NCI-H226 (cell line): Measurements from ENCODE around the gene HLA-G.
A peak's percentile ranks its signal among the peaks of the same experiment; 100 is the strongest.

Source experiments
- DNase-seq: peaks from one replicate; pipeline ENCODE4 v3.0.0-alpha.2; 2015

Gene HLA-G

DNA sequence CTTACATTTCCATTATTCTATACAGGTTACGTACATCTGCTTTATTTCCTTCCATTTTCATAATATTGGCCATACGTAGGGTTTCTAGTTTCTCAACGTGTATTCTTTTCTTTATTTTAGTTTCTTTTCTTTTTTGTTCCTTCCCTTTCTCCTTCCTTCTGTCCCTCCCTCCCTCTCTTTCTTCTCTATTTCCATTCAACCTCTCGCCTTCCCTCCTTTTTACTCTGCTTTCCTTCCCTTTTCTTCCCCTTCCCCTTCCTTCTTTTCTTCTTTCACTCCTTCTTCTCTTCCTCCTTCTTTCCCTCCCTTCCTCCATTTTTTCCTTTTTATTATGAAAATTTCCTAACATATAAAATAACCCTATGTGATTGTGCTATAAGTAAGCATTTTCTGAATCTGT is 8.7 kb upstream of the HLA-G start:
- DNase-seq, result no peak

DNA sequence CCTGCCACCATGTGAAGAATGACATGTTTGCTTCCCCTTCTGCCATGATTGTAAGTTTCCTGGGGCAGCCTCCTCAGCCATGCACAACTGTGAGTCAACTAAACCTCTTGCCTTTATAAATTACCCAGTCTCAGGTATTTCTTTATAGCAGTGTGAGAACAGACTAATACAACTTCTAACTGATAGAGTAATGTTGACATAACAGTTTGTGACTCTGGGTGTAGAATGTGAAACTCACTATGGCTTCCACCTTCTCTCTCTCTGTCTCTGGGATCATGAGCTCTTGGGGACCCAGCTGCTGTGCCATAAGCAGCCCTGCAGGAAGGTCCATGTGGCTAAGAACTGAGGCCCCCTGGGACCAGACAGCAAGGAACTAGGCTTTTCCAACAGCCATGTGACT is 3.5 kb upstream of the HLA-G start:
- no peak for DNase-seq

DNA sequence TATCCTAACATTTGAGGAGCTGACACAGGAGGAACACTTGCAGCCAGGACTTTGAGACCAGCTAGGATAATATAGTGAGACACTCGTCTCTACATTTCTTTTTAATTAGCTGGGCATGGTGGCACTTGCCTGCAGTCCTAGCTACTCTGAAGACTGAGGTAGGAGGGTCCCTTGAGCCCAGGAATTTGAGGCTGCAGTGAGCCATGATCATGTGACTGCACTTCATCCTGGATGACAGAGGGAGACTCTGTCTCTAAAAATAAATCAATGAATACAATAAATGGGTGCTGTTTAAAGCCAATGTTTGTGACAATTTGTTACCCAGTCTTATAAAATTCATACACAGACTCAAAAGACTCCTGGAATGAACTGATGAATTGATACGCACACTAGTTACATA is 1.8 kb upstream of the HLA-G start:
- DNase-seq, result no peak

DNA sequence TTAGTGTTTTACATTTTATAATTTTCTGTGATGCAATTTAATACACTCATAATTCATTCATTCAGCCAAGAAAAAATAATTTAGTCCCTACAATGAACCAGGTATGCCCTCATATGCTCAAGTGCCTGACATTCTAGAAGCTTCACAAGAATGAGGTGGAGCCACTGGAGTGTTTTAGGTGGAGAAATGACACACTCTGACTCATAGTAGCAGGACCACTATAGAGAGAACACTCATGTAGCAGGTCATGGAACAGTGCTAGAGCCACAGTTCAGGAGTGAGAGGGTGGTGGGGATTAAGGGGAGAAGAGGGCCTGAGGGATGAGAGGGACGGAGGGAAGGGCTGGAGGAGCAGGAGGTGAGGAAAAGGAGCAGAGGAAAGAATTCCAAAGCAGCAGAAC is 1.4 kb upstream of the HLA-G start:
- peak; percentile 23 for DNase-seq

DNA sequence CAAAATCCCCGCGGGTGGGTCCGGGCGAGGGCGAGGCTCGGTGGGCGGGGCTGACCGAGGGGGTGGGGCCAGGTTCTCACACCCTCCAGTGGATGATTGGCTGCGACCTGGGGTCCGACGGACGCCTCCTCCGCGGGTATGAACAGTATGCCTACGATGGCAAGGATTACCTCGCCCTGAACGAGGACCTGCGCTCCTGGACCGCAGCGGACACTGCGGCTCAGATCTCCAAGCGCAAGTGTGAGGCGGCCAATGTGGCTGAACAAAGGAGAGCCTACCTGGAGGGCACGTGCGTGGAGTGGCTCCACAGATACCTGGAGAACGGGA is 809 bp downstream of the HLA-G start:
- no peak for DNase-seq

DNA sequence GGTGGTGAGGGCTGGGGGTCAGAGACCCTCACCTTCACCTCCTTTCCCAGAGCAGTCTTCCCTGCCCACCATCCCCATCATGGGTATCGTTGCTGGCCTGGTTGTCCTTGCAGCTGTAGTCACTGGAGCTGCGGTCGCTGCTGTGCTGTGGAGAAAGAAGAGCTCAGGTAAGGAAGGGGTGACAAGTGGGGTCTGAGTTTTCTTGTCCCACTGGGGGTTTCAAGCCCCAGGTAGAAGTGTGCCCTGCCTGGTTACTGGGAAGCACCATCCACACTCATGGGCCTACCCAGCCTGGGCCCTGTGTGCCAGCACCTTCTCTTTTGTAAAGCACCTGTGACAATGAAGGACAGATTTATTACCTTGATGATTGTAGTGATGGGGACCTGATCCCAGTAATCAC is 2.1 kb downstream of the HLA-G start:
- DNase-seq, result no peak

DNA sequence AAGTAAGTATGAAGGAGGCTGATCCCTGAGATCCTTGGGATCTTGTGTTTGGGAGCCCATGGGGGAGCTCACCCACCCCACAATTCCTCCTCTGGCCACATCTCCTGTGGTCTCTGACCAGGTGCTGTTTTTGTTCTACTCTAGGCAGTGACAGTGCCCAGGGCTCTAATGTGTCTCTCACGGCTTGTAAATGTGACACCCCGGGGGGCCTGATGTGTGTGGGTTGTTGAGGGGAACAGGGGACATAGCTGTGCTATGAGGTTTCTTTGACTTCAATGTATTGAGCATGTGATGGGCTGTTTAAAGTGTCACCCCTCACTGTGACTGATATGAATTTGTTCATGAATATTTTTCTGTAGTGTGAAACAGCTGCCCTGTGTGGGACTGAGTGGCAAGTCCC is 2.8 kb downstream of the HLA-G start:
- DNase-seq, result no peak

DNA sequence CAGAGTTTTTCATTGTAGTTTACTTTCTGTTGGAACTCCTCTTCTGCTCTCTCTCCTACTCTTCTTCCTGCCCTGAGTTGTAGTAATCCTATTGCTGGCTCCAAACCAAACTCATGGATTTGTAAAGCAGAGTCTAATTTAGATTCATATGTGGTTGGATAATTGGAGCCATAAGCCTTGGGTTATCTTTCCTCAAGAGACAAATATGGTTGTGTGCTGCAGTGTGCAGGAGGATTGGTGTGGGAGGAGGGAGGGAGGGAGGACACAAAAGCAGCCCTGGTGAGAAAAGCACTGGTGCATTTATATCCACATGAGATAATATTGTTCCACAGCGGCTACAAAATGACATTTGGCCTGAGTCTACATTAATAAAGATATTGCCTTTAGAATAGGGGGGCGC is 4.2 kb downstream of the HLA-G start:
- no peak for DNase-seq

DNA sequence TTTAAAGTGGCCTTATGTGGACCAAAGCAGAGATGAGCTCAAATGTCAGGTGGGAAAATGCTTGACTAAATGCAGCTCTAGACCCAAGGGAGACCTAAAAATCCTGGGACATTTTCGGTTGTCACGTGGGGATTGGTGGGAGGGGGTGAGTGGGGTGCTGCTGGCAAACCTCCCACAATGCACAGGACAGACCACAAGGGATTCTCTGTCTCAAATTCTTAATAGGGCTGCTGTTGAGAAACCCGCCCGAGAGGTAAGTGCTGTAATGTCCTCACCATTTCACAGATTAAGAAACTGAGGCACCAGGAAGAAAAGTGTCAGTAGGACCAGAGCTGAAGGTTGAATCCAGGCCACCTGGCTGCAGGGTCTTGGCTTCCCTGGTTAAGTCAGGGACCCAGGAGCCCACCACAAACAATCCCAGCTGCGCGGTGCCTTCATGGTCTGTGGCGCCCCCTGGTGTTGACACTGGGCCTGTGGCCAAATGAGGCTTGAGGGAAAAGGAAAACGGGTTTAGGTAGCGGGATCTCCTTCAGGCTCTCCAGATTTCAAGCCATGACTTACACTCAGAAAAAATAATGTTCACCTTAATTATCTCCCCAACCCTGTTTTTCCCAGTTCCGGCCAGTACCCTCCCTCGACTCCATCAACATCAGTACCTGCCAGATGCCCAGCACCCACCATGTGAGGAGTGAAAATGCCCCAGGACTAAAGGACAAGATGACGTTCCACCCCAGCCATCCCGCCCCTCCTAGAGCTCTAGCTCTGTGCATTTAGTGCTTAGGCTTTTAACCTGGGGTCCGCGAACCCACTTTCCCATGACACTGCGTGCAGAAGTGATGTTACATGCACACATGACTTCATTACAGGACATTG is 7.2 kb downstream of the HLA-G start:
- no peak for DNase-seq

DNA sequence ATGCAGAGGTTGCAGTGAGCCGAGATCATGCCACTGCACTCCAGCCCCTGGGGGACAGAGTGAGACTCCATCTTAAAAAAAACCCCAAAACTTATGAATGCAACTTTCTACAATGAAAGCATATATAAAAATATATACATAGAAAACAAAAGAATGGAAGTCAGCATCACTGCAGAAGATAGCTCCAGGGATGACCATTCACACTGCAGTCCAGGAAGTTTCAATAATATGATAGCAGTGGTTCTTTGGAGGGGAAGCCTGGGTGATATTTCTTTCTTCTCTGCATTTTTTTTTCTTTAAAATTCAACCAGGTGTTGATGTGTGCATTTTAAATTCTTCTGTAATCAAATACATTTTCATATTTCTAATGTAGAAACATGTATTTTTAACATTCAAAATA is 12.3 kb downstream of the HLA-G start:
- no peak for DNase-seq

DNA sequence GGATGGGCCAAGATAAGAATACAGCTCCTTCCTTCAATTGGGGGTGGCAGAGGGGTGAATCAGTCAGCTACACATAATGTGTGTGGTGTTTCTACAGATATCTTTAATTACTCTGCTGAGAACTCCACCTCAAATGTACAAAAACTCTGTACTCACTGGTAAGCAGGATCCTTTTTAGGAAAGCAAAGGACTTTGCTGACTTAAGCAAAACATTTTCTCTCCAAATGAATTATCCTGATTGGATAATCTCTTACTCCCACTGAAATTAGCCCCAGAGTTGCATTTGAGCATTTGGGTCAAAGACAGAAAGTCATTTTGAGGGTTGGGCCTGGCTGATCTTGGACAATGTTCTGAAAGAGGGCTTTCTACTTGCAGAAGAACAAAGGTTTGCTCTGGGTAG is 13.4 kb downstream of the HLA-G start:
- no peak for DNase-seq

DNA sequence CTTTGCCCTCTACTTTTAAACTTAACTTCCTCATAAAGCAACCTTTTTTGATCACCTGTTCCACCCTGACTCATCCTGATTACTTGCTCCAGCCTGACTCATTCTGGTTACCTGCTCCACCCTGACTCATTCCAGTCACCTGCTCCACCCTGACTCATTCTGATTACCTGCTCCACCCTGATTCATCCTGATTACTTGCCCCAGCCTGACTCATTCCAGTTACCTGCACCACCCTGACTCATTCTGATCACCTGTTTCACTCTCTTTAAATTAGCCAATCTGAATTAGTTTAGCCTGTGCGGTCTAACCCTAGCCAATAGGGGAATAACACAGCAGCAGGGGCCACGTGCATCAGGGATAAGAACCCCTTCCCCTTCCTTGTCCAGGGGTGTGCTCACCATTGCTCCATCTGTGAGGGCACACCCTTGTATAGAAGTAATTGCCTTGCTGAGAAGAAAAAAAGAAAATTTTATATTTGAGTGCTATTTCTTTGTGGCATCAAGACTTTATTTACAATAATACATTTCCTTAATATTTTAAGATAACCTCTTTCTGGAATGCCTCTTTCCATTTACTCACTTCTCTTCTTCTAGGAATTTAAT is 17.9 kb downstream of the HLA-G start:
- DNase-seq, result peak; percentile 33

DNA sequence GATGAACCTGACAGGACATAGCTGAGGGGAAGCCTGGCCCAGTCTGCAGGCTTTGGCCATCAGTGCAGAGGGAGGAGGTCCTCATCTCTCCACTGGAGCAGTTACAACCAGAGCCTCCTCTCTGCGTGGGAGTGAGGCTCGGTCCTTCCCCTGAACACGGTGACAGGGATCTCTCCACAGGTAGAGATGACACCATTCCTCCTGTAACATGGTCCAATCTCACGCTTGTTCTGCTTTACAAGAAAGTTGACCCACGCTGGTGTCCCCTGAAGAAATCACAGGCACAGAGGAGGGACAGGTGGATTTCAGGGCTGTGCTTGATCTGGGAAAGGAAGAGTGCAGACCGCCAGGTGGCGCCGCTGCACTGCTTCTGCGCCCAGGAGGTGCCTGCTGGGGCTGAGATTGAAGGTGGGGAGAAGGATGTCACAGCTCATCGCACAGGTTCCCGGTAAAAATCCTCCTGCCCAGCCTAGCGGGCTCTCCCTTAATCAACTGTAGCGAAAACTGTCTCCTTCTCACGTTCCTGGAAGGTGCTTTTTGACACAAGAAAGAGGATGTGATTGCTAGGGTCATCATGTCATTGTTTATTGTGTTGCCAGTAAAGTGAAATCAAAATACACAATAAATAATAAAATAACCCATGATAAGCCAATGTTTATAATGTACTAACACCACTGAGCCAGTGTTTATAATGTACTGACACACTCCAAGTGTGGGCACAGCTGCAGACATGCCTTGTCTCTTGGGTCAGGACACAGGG is 20.4 kb downstream of the HLA-G start:
- peak; percentile 37 for DNase-seq

DNA sequence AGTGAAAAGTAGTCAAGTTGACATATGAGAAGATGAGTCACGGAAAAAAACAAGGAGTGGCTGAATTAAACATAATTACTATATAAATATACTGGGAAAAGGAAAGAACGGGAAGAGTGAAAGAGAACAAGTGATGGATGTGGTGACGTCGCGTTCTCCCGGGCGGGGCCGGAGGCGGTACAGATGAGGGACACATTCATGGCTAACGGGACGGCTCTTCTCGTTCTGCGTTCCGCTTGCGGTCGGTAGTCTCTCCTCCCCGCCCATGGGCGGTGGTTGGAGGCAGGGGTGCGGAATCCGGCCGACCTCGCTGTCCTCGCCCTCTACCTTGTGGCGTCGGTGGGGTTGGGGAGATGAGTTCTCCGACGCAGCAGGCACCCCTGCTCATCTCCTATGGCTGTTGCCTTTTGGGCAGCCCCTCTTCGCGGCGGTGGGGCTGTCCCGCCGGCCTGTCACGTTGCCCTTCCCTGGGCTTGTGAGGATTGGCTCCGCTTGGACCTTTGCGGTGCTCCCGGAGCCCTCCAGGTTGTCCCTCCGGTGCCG is 22.5 kb downstream of the HLA-G start:
- no peak for DNase-seq

DNA sequence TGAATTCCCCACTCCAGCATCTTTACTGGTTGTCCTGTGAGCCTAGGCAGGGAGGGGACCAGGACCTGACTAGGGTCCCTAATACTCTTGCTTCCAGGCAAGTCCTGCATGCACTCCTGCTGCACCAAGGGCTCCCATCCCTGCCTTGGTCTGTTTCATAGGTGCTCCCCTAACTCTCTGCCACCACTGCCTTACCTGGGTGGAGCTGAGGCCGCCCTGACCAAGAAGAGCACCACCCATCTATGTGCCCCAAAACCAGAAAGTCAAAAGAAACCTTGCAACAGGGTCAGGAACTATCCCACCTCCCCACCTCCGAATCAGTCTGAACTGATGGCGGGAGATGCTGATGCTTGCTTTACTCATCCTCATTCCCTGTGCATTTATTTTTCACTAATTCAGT is 23.6 kb downstream of the HLA-G start:
- DNase-seq, result no peak

DNA sequence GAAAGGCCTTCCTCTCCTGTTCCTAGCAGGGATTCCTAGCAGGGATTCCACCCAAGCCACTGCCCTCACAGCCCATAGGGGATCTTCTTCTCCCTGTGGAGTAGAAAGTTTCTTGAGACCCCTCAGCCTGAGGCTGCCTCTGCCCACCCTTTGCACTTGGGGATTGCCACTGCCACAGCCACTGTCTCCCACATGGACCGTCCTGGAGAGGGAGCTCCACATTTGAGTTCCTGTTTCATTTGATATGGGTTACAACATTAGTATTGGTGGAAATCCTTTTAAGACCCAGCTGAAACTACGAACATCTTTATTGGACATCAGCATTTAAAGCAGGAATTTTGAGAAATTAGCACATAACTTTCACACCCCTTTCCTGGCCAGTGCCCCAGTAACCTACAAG is 25.6 kb downstream of the HLA-G start:
- no peak for DNase-seq

DNA sequence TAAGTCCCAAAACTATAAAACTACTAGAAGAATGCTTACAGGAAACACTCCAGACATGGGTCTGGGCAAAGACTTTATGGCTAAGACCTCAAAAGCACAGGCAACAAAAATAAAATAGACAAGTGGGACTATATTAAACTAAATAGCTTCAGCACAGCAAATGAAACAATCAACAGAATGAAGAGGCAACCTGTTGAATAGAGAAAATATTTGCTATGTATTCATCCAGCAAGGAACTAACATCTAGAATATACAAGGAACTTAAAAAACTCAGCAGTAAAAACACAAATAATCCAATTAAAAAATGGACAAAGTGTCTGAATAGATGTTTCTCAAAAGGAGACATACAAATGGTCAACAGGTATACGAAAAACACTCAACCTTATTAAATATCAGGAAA is 30.4 kb downstream of the HLA-G start:
- DNase-seq, result no peak

DNA sequence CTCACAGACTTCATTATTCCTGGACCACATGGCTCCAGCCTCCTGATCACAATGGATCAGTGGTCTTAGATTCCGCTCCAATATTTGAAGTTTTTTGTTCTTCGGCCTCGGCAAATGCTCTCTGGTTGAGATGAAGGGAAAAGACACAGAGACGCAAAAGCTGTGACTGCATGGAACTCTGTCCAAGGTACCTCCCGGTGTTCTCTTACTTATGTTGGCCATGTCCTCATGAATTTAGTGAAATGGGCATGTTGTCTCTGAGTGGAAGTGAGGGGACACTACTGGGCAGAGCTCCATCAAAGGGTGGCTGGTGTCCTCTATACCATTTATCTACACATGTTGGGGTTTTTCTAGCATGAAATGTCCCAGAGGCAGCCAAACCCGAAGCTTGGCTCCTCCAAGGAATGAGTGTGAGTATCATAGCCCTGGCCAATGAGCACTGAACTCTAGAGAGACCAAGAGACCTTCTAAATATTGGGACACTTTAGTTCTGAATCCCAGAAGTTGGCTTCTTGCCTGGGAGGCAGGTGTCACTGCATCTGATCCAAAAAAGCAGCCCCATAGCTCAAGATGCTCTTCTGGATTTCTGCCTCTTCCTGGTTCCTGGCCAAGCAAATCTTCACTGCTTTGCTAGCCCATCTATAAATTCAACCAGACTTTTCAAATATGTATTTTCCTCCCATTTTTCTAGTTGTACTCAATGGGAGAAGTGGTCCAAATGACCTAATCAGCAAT is 34.1 kb downstream of the HLA-G start:
- no peak for DNase-seq

DNA sequence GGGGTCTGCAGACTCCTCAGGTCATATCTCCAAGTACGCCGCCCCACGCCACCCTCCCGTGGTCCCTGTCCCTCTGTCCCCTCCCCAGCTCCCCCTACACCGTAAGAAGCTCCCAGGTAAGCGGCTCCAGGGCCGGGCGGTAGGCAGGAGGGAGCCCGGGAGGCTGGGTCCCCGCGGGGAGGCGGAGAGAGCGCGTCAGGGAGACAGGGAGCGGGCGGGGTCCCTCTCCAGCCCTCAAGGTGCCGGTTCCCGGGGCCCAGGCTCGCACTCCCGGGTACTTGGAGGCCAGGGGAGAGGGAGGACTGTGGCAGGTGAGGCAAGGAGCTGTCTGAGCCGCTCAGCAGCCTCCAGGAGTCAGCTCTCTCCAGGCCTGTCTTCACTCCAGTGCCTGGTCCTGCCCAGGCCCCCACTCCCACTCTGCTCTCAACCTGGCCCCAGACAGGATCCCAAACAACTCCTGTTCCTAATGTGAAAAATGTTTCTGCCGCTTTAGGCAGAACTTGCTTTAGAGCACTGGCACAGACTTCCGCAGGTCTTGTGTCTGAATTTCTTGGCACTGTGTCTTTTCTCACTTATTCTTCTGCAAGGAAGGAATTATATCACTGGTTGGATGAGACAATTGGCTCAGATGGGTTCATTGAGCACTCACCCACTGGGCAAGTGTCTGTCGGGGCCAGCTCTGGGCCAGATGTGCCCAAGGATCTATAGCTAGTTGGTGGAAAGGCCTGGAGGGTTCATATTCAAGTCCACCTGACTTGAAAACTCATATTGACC is 36.6 kb downstream of the HLA-G start:
- DNase-seq, result no peak

DNA sequence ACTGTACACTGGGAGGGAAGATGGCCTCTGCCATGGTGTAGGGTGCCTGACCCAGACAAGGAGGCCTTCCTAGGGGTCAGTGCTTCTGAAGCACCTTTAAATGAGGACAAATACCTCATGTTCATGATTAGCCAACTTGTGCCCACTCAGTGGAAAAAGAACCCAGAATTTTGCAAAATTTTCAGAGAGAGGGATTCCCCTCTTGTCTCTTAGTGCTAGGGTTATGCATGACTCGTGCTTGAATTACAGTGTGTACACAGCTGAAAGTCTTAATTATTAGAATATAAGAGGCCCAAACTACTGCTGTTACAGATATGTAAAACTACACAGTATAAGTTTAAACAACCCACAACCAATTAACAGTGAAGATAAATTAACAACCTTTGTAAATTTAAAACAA is 38.0 kb downstream of the HLA-G start:
- DNase-seq, result no peak

DNA sequence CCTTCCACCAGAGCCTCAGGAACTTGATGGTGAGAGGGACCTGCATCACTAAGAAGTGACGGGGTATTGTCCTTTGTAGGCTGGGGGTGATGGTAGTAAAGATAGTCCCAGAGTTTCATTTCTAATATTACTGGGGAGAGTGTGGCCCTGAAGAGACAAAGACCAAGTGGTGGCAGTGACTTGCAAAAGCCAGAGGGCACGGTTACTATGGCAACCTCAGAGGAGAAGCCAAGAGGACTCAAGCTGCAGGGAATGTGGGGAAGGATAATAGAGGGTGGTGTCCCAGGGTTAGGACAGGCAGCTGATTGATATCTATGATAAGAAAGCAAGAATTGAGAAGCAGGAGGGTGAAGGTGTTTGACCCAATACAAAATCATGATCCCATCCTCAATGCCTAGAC is 42.5 kb downstream of the HLA-G start:
- no peak for DNase-seq

DNA sequence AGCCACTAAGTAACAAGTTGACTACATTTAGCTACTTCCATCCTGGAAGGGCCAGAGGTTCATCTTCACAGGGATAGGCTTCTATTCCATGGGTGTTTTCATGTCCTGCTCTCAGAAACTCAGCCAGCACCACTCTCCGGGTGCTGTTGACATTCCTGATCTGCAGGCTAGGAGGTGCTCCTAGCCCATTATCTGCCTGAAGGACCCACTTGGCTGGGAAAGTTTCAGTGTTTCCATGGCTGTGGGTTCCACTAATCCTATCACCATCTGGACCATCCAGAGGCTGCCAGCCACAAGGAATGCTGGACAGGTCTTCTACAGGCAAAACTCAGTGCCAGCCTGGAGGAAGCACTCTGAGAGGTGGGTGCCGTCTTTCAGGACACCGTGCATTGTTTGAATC is 45.2 kb downstream of the HLA-G start:
- no peak for DNase-seq
